NT2/D1 (cell line): ENCODE measurements around the gene SLC25A46.

Experiments
- SUZ12 ChIP-seq: IDR thresholded peaks from 2 replicates; pipeline ENCODE4 v1.6.1; 2011; ENCODE audit not compliant: insufficient read length, insufficient read depth; ENCODE audit errors: extremely low read depth
- YY1 ChIP-seq: IDR thresholded peaks from 2 replicates; pipeline ENCODE4 v1.6.1; 2011; ENCODE audit not compliant: insufficient read length, insufficient read depth

DNA sequence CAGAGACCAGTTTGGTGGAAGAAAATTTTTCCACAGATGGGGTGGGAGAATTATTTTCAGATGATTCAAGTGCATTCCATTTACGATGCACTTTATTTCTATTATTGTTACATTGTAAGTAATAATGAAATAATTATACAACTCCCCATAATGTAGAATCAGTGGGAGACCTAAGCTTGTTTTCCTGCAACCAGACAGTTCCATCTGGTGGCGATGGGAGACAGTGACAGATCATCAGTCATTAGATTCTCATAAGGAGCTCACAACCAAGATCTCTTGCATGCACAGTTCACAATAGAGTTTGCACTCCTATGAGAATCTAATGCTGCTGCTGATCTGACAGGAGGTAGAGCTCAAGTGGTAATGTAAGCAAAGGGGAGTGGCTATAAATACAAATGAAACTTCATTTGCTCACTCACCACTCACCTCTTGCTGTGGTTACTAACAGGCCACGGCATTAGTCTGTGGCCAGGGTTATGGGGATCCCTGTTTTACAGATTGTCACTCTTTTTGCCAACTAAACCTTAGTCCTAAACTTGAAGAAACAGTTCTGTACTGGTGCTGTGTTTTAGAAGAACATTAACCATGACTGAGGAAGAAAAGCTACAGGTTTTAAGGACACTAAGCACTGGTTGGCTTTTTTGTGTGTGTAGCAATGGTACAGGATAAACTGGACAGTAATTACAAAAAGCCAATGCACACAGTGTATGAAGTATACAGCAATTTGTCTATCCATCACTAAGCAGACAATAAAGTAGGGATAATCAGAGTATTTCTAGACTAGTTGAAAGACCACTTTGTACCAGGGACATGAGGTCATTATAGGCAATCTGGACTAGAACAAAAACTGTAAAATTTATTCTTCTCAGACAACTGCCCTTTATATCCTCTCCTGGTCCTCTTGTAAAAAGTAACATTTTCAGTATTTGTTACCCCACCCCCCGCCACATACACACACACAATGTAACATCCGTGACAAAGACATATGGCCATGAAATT, 22.3 kb upstream of the SLC25A46 start:
- TF ChIP-seq YY1 (no peak), SUZ12 (no peak)
